NCI-H510A (cell line): ENCODE measurements around the gene PRKCE.
A peak's percentile ranks its signal among the peaks of the same experiment; 100 is the strongest.

ENCODE experiments used
- DNase-seq: peaks from one replicate; lab custom pipeline; 2025; lab: John Stamatoyannopoulos, UW

Gene PRKCE

DNA sequence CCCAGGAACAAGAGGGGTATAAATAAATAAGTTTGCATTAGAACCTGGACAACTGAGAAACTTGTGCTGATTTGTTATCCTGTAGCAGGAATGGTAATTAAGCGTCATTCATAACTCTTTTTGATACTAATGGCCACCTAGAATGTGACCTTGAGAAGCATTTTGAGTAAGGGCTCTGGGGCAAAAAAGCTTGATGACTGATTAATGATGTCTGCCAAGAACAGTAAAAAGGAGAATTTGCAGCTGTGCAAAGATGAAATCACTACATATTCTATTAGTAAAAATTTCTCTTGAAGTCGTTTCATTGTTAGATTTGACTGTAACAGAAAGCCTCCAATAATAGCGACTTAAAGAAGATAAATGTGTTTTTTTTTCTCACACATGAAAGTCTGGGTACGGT lies 157.7 kb downstream of the PRKCE start:
- DNase-seq = no peak

GRCh38 chr2:45812011-45812500 lies 160.6 kb downstream of the PRKCE start:
- DNase-seq = no peak

DNA sequence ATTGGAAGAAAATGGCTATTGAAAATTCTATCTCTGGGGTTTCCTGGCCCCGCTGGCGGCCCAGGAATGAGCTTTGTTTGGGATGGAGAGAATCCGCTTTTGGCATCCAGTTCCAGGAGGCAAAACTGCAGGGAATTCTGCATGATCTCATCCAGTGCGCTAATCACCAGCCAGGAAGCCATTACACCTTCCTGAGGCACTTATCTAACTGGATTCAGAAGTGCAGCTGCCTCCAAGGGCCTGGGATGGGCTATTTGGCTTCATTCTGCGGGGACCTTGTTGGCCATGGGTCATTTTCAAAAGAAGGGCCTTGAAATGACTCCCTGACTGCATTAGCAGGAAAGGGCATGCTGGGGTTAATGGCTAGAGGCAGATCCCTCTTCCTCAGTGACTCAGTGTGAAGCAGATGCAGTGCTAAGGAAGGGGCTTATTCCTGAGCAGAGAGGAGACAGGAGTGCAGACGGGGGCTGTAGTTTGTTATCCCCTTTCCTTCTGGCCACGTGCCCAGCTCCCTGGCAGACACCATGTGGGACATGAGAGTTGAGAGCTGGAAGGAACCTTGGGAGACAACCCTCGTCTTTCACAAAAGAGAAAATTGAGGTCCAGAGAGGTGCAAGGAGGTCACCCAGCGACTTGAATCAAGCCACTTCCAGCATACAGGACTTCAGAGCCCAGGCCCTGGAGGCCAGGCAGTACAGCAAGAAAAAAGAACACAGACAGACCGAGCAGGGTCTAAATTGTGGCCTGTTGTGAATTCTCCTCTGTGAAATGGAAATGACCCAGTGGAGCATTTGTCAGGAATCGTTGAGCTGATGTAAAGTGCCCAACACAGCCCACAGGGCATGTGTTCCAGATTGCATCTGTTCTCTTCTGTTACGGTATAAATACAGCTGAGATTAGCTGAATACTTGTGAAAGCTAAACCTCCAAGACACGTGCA lies 161.8 kb downstream of the PRKCE start:
- peak; percentile 38 for DNase-seq

DNA sequence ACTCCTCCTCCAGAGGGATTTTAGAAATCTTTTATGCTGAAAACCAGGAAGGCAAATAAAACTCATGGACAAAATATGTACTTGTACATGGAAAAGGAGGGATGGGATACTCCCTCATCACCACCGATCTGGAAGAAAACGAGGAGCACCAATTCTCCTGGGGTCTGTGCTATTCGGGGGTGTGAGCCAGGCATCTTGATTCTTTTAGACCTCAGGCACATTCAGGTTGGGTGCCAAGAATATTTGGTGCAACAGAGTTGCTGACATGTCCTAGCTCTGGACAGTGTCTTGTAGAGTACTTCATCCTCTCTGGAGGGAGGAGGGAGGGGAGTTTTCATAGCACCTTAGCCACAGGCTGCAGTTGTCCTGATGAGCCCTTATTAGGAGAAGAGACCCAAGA lies 163.0 kb downstream of the PRKCE start:
- no peak for DNase-seq

DNA sequence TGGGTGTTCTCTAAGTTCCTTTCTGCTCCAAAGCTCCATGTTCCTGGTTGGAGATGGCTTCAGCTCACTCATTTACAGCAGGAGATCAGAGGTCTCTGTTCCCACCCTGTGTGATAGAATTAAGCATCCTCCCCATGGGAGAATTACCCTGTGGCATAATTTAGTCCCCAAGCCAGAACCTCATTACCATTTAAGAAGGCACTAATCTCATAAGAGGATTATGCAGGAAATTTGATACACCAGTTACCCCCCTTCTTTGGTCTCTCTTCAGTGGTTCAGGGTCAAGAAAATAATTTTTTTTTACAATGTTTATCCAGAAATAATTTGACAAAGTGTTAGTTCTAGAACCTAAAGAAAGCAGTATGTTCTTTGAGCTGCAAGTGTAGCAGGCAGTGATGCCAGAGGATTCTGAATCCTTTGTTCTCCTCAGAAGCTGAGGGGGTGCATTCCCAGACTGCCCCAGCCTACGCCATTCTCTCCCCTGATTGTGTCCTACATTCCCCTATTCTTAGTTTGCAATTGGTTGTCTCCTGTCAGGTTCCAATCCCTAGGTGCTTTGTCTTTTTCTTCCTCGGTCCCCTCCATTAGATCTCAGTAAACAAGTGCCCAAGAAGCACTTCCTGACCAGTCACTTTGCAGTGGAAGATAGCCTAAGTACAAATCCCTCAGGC lies 163.6 kb downstream of the PRKCE start:
- no peak for DNase-seq

DNA sequence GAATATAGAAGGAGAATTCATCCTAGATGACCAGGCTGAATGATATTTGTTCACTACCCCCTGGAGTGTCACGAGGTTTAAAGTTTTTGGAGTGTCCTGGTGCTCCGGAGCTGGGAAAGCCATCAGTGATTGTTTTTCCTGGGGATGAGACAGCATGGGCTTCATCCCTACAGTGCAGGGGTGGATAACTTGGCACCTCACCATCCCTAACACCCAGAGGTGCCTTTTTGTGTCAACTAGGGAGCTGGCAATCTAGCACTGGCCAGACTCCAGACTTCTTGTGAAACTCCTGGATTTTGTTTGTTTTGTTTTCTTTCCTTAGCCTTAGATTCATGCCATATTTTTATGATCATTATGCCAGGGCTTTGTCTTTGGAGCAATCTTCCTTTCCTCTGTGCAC lies 164.8 kb downstream of the PRKCE start:
- no peak for DNase-seq

- no peak for DNase-seq
Observed at GRCh38 chr2:45818591-45818990, 167.1 kb downstream of the PRKCE start.

DNA sequence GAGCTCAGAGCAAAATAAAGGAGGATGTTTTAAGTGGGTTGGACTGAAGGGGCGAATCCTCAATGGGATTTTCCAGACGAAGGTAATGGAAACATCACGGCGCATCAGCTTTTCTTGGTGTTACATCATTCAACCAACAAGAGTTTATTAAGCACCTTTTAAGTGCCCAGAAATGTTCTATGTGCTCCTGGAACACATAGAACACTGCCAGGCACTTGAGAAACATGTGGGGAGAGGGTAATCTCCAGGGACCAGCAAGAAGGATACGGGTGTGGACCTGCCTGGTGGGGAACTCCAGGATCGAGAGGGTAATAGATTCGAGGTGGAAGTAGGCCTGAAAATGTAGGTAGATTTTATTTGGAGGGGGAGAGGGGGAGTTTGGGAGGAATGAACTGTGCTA lies 168.6 kb downstream of the PRKCE start:
- DNase-seq = no peak

GRCh38 chr2:45821558-45822271 lies 170.2 kb downstream of the PRKCE start:
- peak; percentile 63 for DNase-seq

- no peak for DNase-seq
Observed at GRCh38 chr2:45822272-45822630, 170.8 kb downstream of the PRKCE start.

DNA sequence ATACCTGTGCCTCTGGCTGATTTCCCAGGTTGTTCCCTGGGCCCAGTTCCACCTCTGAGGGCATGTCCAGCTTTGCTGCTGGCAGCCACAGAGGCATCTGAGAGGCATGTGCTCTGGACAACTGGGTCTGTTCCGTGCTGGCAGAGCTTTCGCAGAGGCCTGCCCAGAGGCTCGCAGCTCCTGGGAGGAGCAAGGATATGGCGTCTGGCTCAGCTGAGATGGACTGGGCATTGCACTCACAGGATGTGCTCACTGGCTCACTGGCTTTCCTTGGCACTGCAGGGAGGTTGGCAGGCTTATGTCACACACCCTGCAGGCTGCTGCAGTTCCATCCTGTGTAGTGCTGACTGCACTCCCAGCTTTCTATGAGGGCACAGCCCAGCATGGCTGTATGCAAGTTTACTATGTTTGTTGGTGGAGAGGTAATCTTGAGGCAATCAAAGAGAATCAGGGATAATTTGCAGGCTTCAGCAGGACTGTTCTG lies 172.3 kb downstream of the PRKCE start:
- peak; percentile 65 for DNase-seq

- no peak for DNase-seq
Observed at GRCh38 chr2:45825001-45825651, 173.7 kb downstream of the PRKCE start.

DNA sequence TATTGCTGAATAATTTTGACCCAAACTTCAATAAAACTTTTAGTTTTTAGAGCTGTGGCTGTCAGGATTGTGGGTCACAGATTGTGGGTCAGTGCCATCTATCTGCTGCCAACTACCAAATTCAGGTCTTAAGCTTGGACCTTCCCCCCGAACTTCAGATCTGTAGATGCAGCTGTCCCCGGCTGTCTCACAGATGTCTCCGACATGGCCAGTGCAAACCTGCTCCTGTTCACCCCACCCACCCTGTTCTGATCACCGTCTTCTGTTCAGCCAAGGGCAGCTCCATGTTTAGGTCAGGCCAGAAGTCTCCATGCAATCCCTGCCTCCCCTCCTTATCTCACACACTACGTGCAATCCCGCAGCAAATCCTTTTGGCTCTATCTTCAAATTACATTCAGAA lies 175.0 kb downstream of the PRKCE start:
- no peak for DNase-seq

GRCh38 chr2:45826884-45827635 lies 175.6 kb downstream of the PRKCE start:
- DNase-seq = no peak

DNA sequence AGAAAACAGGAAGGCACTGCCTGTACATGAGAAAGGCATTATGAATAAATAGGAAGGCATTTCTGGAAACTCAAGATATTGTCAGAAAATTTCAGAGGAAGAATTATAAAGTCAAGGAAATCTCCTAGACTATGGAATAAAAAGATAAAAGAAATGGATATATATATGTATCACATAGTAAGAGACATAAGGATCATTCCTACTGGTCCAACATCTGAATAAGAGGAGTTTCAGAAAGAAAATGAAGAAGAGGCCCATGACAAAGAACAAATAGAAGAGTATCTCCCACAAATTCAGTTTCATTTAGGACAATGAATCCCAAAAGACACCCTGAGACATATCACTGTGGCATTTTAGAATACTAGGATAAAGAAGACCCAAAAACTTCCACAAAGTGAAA lies 178.8 kb downstream of the PRKCE start:
- no peak for DNase-seq

GRCh38 chr2:45833301-45833967 lies 182.0 kb downstream of the PRKCE start:
- DNase-seq = no peak

DNA sequence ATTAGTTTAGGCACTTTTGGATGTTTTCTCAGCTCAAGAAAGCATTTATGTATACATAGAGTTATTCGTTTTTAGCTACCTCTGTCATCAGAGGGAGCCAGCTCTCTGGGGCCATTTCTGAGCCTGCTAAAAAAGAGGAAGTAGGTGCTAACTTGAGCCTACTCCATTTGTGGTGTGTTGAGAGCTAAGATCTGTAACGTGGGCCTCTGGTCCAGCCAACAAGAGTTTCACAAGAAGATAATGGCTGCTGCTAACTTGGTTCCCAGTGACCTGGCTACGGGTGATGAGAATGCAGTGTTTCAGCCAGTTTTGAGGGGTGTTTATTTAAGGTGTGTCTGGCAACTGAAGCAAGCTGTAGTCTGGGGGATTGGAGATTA lies 182.5 kb downstream of the PRKCE start:
- no peak for DNase-seq

- no peak for DNase-seq
Observed at GRCh38 chr2:45834372-45834771, 182.9 kb downstream of the PRKCE start.

GRCh38 chr2:45834858-45835257 lies 183.4 kb downstream of the PRKCE start:
- DNase-seq = no peak

- DNase-seq = no peak
Observed at GRCh38 chr2:45836316-45836715, 184.8 kb downstream of the PRKCE start.

- no peak for DNase-seq
Observed at GRCh38 chr2:45836740-45837139, 185.3 kb downstream of the PRKCE start.
